NB4 (cell line): Measurements from ENCODE around the gene ASCC1.

Source experiments
- CTCF ChIP-seq: IDR thresholded peaks from one replicate; pipeline ENCODE4 v1.5.1; 2012; ENCODE audit warnings: low read depth, low read length
- MAX ChIP-seq: IDR thresholded peaks from 2 replicates; pipeline ENCODE4 v1.6.1; 2011; ENCODE audit warnings: low read depth, low read length
- MYC ChIP-seq: IDR thresholded peaks from 2 replicates; pipeline ENCODE4 v1.6.1; 2011; ENCODE audit warnings: low read depth, low read length
- POLR2A ChIP-seq: IDR thresholded peaks from 2 replicates; pipeline ENCODE4 v1.6.1; 2011; ENCODE audit warnings: mild to moderate bottlenecking; ENCODE audit not compliant: insufficient read length; ENCODE audit errors: extremely low read depth

- no peak for TF ChIP-seq CTCF
- no peak for TF ChIP-seq MAX
- no peak for TF ChIP-seq POLR2A
- no peak for TF ChIP-seq MYC
Measured at GRCh38 chr10:72259491-72260238, 43.6 kb upstream of the ASCC1 start.
